DND-41 (cell line): ENCODE results near the gene PNPLA2.
A peak's percentile ranks its signal among the peaks of the same experiment; 100 is the strongest.

Source experiments
- ATAC-seq: fragments of 200-7000 bp; cut with Tn5 transposase; 3 replicates; pipeline ENCODE4 v1.9.1; 2021; ENCODE audit warnings: low read depth; ENCODE audit not compliant: insufficient read depth
- DNase-seq: peaks from one replicate; pipeline ENCODE4 v3.0.0-alpha.2; 2020
- H2AFZ ChIP-seq: 2 replicates; pipeline ENCODE4 v1.6.0; 2012; ENCODE audit warnings: low read depth, low read length
- H3K27ac ChIP-seq: 2 replicates; pipeline ENCODE4 v1.5.1; 2012; ENCODE audit warnings: low read length, inconsistent platforms
- H3K27me3 ChIP-seq: fragments of 200-600 bp; sonication (generic); 2 replicates; pipeline ENCODE4 v1.6.0; 2012; ENCODE audit warnings: low read length, mild to moderate bottlenecking, inconsistent platforms; ENCODE audit not compliant: insufficient read depth, poor library complexity
- H3K36me3 ChIP-seq: 2 replicates; pipeline ENCODE4 v1.5.1; 2012; ENCODE audit warnings: low read length, inconsistent platforms; ENCODE audit not compliant: insufficient read depth
- H3K4me1 ChIP-seq: 2 replicates; pipeline ENCODE4 v1.5.1; 2012; ENCODE audit warnings: mild to moderate bottlenecking, low read length; ENCODE audit not compliant: insufficient read depth
- H3K4me2 ChIP-seq: 2 replicates; pipeline ENCODE4 v1.6.0; 2012; ENCODE audit warnings: mild to moderate bottlenecking, moderate library complexity, low read length, inconsistent platforms; ENCODE audit not compliant: insufficient read depth
- H3K4me3 ChIP-seq, 2 experiments: fragments of 200-600 bp in 1 of 2; shearing (Covaris generic) in 1 of 2; 2 replicates each; pipeline ENCODE4 v1.5.1; 2012 to 2016; ENCODE audit warnings: inconsistent platforms in 2 of 2, low read length in 2 of 2, mild to moderate bottlenecking in 2 of 2, low read depth in 1 of 2, moderate library complexity in 1 of 2
- H3K79me2 ChIP-seq: 2 replicates; pipeline ENCODE4 v1.6.0; 2012; ENCODE audit warnings: low read length, inconsistent platforms; ENCODE audit not compliant: insufficient read depth
- H3K9ac ChIP-seq: 2 replicates; pipeline ENCODE4 v1.6.0; 2012; ENCODE audit warnings: low read depth, mild to moderate bottlenecking, inconsistent platforms, low read length, moderate library complexity
- H3K9me3 ChIP-seq: 2 replicates; pipeline ENCODE4 v1.5.1; 2012; ENCODE audit warnings: low read length, moderate library complexity, mild to moderate bottlenecking, inconsistent platforms; ENCODE audit not compliant: insufficient read depth, severe bottlenecking
- H4K20me1 ChIP-seq: 2 replicates; pipeline ENCODE4 v1.6.0; 2012; ENCODE audit warnings: low read length; ENCODE audit not compliant: insufficient read depth
- EZH2 ChIP-seq: IDR thresholded peaks from 3 replicates; pipeline ENCODE4 v1.6.1; 2012; ENCODE audit warnings: borderline replicate concordance, low read depth, mild to moderate bottlenecking, moderate library complexity, low read length, inconsistent platforms; ENCODE audit not compliant: severe bottlenecking
- TF ChIP-seq, protein P1 (sequence below): IDR thresholded peaks from 2 replicates; pipeline ENCODE4 v1.5.1; 2012; ENCODE audit warnings: borderline replicate concordance, low read length, moderate library complexity, mild to moderate bottlenecking; ENCODE audit not compliant: poor library complexity, severe bottlenecking; ENCODE audit errors: extremely low read depth

The PNPLA2 gene

DNA sequence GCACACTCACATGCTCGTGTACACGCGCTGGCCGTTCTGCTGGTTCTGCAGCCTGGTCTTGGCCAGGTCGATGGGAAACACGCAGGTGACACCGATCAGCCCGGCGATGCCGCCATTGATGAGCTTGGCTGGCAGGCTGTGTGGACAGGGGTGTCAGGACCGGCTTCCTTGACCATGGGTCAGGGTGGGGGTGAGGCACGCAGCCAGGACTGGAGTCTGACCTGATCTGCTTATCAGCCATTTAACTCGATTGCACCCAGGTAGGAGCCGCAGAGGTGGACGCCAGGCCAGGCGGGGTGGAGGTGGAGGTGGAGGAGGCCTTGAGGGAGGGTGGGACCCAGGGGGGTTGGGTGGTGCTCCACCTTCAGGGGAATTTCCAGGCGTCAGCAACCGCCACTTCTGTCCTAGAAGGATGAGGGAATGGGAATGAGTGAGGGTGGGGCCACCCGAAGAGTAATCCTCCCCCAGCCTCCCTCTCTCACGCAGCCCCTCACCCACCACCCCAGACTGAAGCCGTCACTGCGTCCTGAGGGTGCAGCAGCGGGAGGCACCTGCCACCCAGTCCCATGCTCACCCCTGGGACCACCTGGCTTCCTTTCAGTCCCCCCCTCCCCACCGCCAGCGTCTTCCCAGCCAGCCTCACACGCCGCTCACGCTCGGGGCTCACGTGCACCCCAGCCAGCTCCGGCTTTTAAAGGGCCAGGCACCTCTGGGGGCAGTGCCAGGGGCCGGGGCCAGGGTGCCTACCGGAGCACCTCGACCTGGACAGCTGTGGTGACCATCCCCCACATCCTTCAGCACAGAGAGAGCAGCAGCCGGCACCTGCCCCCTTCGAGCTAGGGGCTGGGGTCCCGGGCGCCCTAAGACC is 23.7 kb upstream of the PNPLA2 start:
- DNase-seq, result peak; percentile 38
- no peak overlapping the region for H3K27ac ChIP-seq

GRCh38 chr11:795634-796564 is 22.8 kb upstream of the PNPLA2 start:
- peaks cover 20% of the 10 kb centered on the region for H3K79me2 ChIP-seq
- peak overlapping the region; percentile 84 for H3K27ac ChIP-seq
- H3K36me3 ChIP-seq, result peaks cover 50% of the 10 kb centered on the region
- no peaks in the 10 kb centered on the region for H3K9me3 ChIP-seq
- H3K27me3 ChIP-seq, result no peaks in the 10 kb centered on the region
- DNase-seq (peak; percentile 86), ATAC-seq (peak; percentile 64)
- H3K4me1 ChIP-seq, result peaks cover 37% of the 10 kb centered on the region
- TF ChIP-seq, protein P1, sequence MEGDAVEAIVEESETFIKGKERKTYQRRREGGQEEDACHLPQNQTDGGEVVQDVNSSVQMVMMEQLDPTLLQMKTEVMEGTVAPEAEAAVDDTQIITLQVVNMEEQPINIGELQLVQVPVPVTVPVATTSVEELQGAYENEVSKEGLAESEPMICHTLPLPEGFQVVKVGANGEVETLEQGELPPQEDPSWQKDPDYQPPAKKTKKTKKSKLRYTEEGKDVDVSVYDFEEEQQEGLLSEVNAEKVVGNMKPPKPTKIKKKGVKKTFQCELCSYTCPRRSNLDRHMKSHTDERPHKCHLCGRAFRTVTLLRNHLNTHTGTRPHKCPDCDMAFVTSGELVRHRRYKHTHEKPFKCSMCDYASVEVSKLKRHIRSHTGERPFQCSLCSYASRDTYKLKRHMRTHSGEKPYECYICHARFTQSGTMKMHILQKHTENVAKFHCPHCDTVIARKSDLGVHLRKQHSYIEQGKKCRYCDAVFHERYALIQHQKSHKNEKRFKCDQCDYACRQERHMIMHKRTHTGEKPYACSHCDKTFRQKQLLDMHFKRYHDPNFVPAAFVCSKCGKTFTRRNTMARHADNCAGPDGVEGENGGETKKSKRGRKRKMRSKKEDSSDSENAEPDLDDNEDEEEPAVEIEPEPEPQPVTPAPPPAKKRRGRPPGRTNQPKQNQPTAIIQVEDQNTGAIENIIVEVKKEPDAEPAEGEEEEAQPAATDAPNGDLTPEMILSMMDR, result peak; percentile 5
- TF ChIP-seq EZH2, result no peak
- peak overlapping the region; percentile 67 to 98; a peak in 3 of 4 replicates for H3K4me3 ChIP-seq
- peak overlapping the region; percentile 97 for H3K4me2 ChIP-seq
- H2AFZ ChIP-seq, result peak overlapping the region; percentile 37; the same call in 1 of the 2 replicates
- peaks cover 54% of the 10 kb centered on the region for H4K20me1 ChIP-seq
- H3K9ac ChIP-seq, result peak overlapping the region; percentile 86

More for the DNA sequence above, 23.7 kb upstream of the PNPLA2 start:
- H3K79me2 ChIP-seq, result peaks cover 20% of the 10 kb centered on the region
- H3K4me3 ChIP-seq, result peak overlapping the region in 1 of 2 experiments; percentile 98; a peak in 3 of 4 replicates
- no peak overlapping the region for H2AFZ ChIP-seq
- H3K36me3 ChIP-seq, result peaks cover 41% of the 10 kb centered on the region
- TF ChIP-seq, protein P1, result no peak
- no peak for TF ChIP-seq EZH2
- H3K4me1 ChIP-seq, result peaks cover 37% of the 10 kb centered on the region
- ATAC-seq, result no peak
- peak overlapping the region; percentile 97 for H3K4me2 ChIP-seq
- no peaks in the 10 kb centered on the region for H3K9me3 ChIP-seq
- H3K27me3 ChIP-seq, result no peaks in the 10 kb centered on the region
- H4K20me1 ChIP-seq, result peaks cover 48% of the 10 kb centered on the region
- H3K9ac ChIP-seq, result peak overlapping the region; percentile 86

GRCh38 chr11:796565-797295 is 22.0 kb upstream of the PNPLA2 start:
- Histone ChIP-seq H2AFZ (0 out of 2 replicates have a peak overlapping the region, but pooled peaks have one; percentile 80), H3K27ac (peak overlapping the region; percentile 84), H3K4me2 (peak overlapping the region; percentile 97), H3K9me3 (no peaks in the 10 kb centered on the region), H4K20me1 (peaks cover 58% of the 10 kb centered on the region), H3K27me3 (no peaks in the 10 kb centered on the region), H3K4me1 (peaks cover 44% of the 10 kb centered on the region), H3K9ac (peak overlapping the region; percentile 86), H3K36me3 (peaks cover 56% of the 10 kb centered on the region), H3K79me2 (peaks cover 23% of the 10 kb centered on the region), H3K4me3 (peak overlapping the region; percentile 67 to 98; a peak in 3 of 4 replicates)
- TF ChIP-seq, protein P1, result no peak
- TF ChIP-seq EZH2, result no peak
- DNase-seq (no peak), ATAC-seq (no peak)
